GM12878 (cell line): Measurements from ENCODE around the gene ASCC1. TPM values are rescaled to one million over a fixed set of nuclear protein-coding genes. Genes with fewer than 3 reads are reported as not detected.
A peak's percentile ranks its signal among the peaks of the same experiment; 100 is the strongest.

ENCODE experiments used
- ATF7 ChIP-seq: fragments of 450-650 bp; IDR thresholded peaks from 2 replicates; pipeline ENCODE4 v1.6.1; 2016; ENCODE audit warnings: low read depth, mild to moderate bottlenecking
- CEBPB ChIP-seq, 2 experiments: fragments of 150-350 bp in 1 of 2; IDR thresholded peaks; 2 replicates each; pipeline ENCODE4 v1.6.1; 2012 to 2014; ENCODE audit warnings: low read depth in 2 of 2, low read length in 2 of 2, borderline replicate concordance in 1 of 2, inconsistent platforms in 1 of 2
- CREB1 ChIP-seq: IDR thresholded peaks from 2 replicates; pipeline ENCODE4 v1.6.1; 2012; ENCODE audit warnings: low read depth, mild to moderate bottlenecking, inconsistent platforms
- CREM ChIP-seq: IDR thresholded peaks from 2 replicates; pipeline ENCODE4 v1.6.1; 2014; ENCODE audit warnings: antibody characterized with exemption, low read depth
- GABPA ChIP-seq: IDR thresholded peaks from 2 replicates; pipeline ENCODE4 v1.6.1; 2014; ENCODE audit warnings: antibody characterized with exemption, low read depth, mild to moderate bottlenecking, inconsistent platforms
- JUNB ChIP-seq: IDR thresholded peaks from 2 replicates; pipeline ENCODE4 v1.6.1; 2016; ENCODE audit warnings: antibody characterized with exemption, mild to moderate bottlenecking
- MYB ChIP-seq: fragments of 150-350 bp; IDR thresholded peaks from 2 replicates; pipeline ENCODE4 v1.6.1; 2014; ENCODE audit warnings: mild to moderate bottlenecking, low read depth, low read length, borderline replicate concordance
- NFXL1 ChIP-seq: fragments of 450-650 bp; IDR thresholded peaks from 2 replicates; pipeline ENCODE4 v1.6.1; 2017; ENCODE audit warnings: antibody characterized with exemption, mild to moderate bottlenecking, borderline replicate concordance
- POLR2AphosphoS2 ChIP-seq: IDR thresholded peaks from 2 replicates; pipeline ENCODE4 v1.6.1; 2011; ENCODE audit warnings: low read depth, mild to moderate bottlenecking, low read length, improper control_type of control experiment, moderate library complexity
- RBBP5 ChIP-seq: fragments of 200-600 bp; sonication (generic); conservative IDR thresholded peaks from 2 replicates; pipeline ENCODE4 v1.6.1; 2016
- RCOR1 ChIP-seq: conservative IDR thresholded peaks from 2 replicates; pipeline ENCODE4 v1.6.1; 2012; ENCODE audit warnings: low read depth, low read length, improper control_type of control experiment
- SMARCA5 ChIP-seq: fragments of 450-650 bp; IDR thresholded peaks from 2 replicates; pipeline ENCODE4 v1.6.1; 2017; ENCODE audit warnings: mild to moderate bottlenecking
- SPI1 ChIP-seq: IDR thresholded peaks from 2 replicates; pipeline ENCODE4 v1.6.1; 2011; ENCODE audit warnings: low read depth, mild to moderate bottlenecking, low read length, moderate library complexity, borderline replicate concordance; ENCODE audit not compliant: insufficient read depth
- SRF ChIP-seq, 2 experiments: IDR thresholded peaks; 2 replicates each; pipeline ENCODE4 v1.6.1; 2011; ENCODE audit warnings: low read depth in 2 of 2, low read length in 2 of 2, mild to moderate bottlenecking in 1 of 2, moderate library complexity in 1 of 2
- TAF1 ChIP-seq: IDR thresholded peaks from 2 replicates; pipeline ENCODE4 v1.6.1; 2011; ENCODE audit warnings: mild to moderate bottlenecking, low read depth, low read length, borderline replicate concordance
- YY1 ChIP-seq: IDR thresholded peaks from 2 replicates; pipeline ENCODE4 v1.6.1; 2011; ENCODE audit warnings: low read depth, mild to moderate bottlenecking, low read length
- ZNF207 ChIP-seq: fragments of 450-650 bp; IDR thresholded peaks from 2 replicates; pipeline ENCODE4 v1.6.1; 2014; ENCODE audit warnings: antibody characterized with exemption, mild to moderate bottlenecking, borderline replicate concordance
- ZNF384 ChIP-seq: IDR thresholded peaks from 2 replicates; pipeline ENCODE4 v1.6.1; 2012; ENCODE audit warnings: low read depth, mild to moderate bottlenecking, low read length, improper control_type of control experiment, borderline replicate concordance
- ZZZ3 ChIP-seq: IDR thresholded peaks from 2 replicates; pipeline ENCODE4 v1.6.1; 2011; ENCODE audit warnings: low read depth; ENCODE audit not compliant: control insufficient read depth, insufficient read length
- polyA plus RNA-seq, 11 experiments: library from polyadenylated mRNA; depleted of rRNA in 4 of 11; unstranded in 6 of 11; stranded (reverse) in 5 of 11; fragments of >200 nt; fragmentation: Nextera tagmentation in 4 of 11; fragmentation: Illumina TruSeq in 1 of 11; extraction: Ambion mirVana in 4 of 11; extraction: Trizol in 1 of 11; gene quantifications; 1 replicate in 1 of 11; 2 replicates in 10 of 11; pipeline versions ENCODE4 v1.2.1 to v1.2.3, GENCODE V29; 2011 to 2016; ENCODE audit warnings: inconsistent platforms in 2 of 11, missing spikeins in 2 of 11, low read depth in 1 of 11
- total RNA-seq, 4 experiments: library from RNA; depleted of rRNA in 3 of 4; stranded (reverse); fragments of >200 nt in 3 of 4; fragmentation: Illumina TruSeq in 1 of 4; extraction: Trizol in 1 of 4; gene quantifications; 2 replicates each; pipeline versions ENCODE4 v1.2.1 to v1.2.3, GENCODE V29; 2013 to 2021
- TF ChIP-seq, protein P1 (sequence below): fragments of 450-650 bp; formaldehyde crosslinking; IDR thresholded peaks from 2 replicates; pipeline ENCODE4 v1.5.0; 2022; ENCODE audit warnings: mild to moderate bottlenecking, missing genetic modification characterization
- TF ChIP-seq, protein P2 (sequence below): IDR thresholded peaks from 2 replicates; pipeline ENCODE4 v1.6.1; 2011; ENCODE audit warnings: low read depth, low read length, improper control_type of control experiment, borderline replicate concordance
- TF ChIP-seq, protein P3 (sequence below): fragments of 450-650 bp; IDR thresholded peaks from 2 replicates; pipeline ENCODE4 v1.6.1; 2017; ENCODE audit warnings: mild to moderate bottlenecking, low read depth, inconsistent platforms; ENCODE audit not compliant: poor library complexity, severe bottlenecking
- TF ChIP-seq, protein P4 (sequence below): IDR thresholded peaks from 2 replicates; pipeline ENCODE4 v1.6.1; 2012; ENCODE audit warnings: low read depth, low read length, improper control_type of control experiment

Gene ASCC1
- total and polyA plus RNA-seq, 10 of the 15 experiments (the other 5 are each of a cell fraction or from before 2014, with no cell fraction given) = 23.3 to 80.6 (median 42.8) TPM

DNA sequence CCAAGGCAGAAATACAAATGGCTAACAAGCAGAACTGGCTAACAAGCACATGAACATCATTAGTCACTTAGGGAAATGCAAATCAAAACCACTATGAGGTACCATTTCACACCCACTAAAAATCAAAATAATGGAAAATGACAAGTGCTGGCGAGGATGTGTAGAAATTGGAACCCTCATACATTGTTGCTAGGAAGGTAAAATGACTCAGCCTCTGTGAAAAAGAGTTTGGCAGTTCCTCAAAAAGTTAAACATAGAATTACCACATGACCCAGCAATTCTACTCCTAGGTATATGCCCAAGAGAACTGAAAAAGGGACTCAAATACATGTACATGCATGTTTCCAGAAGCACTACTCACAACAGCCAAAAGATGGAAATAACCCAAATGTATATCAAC lies 53.1 kb downstream of the ASCC1 start (continued):
- TF ChIP-seq, protein P1, sequence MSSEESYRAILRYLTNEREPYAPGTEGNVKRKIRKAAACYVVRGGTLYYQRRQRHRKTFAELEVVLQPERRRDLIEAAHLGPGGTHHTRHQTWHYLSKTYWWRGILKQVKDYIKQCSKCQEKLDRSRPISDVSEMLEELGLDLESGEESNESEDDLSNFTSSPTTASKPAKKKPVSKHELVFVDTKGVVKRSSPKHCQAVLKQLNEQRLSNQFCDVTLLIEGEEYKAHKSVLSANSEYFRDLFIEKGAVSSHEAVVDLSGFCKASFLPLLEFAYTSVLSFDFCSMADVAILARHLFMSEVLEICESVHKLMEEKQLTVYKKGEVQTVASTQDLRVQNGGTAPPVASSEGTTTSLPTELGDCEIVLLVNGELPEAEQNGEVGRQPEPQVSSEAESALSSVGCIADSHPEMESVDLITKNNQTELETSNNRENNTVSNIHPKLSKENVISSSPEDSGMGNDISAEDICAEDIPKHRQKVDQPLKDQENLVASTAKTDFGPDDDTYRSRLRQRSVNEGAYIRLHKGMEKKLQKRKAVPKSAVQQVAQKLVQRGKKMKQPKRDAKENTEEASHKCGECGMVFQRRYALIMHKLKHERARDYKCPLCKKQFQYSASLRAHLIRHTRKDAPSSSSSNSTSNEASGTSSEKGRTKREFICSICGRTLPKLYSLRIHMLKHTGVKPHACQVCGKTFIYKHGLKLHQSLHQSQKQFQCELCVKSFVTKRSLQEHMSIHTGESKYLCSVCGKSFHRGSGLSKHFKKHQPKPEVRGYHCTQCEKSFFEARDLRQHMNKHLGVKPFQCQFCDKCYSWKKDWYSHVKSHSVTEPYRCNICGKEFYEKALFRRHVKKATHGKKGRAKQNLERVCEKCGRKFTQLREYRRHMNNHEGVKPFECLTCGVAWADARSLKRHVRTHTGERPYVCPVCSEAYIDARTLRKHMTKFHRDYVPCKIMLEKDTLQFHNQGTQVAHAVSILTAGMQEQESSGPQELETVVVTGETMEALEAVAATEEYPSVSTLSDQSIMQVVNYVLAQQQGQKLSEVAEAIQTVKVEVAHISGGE = no peak
- TF ChIP-seq CREM = no peak
- TF ChIP-seq CEBPB (IDR thresholded peaks at IDR 0.05; ENCODE audit: borderline replicate concordance in 1 of 2, low read depth in 2 of 2, low read length in 2 of 2) = no peak
- no peak for TF ChIP-seq TAF1
- TF ChIP-seq SMARCA5 = 0 out of 2 replicates have a peak, but pooled peaks have one; percentile 29
- TF ChIP-seq ZNF207 = no peak
- no peak for TF ChIP-seq RBBP5
- peak; percentile 93 for TF ChIP-seq ATF7
- TF ChIP-seq POLR2AphosphoS2 = no peak
- TF ChIP-seq, protein P2, sequence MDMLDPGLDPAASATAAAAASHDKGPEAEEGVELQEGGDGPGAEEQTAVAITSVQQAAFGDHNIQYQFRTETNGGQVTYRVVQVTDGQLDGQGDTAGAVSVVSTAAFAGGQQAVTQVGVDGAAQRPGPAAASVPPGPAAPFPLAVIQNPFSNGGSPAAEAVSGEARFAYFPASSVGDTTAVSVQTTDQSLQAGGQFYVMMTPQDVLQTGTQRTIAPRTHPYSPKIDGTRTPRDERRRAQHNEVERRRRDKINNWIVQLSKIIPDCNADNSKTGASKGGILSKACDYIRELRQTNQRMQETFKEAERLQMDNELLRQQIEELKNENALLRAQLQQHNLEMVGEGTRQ = peak; percentile 2; the same call in 1 of the 2 replicates
- TF ChIP-seq, protein P3, sequence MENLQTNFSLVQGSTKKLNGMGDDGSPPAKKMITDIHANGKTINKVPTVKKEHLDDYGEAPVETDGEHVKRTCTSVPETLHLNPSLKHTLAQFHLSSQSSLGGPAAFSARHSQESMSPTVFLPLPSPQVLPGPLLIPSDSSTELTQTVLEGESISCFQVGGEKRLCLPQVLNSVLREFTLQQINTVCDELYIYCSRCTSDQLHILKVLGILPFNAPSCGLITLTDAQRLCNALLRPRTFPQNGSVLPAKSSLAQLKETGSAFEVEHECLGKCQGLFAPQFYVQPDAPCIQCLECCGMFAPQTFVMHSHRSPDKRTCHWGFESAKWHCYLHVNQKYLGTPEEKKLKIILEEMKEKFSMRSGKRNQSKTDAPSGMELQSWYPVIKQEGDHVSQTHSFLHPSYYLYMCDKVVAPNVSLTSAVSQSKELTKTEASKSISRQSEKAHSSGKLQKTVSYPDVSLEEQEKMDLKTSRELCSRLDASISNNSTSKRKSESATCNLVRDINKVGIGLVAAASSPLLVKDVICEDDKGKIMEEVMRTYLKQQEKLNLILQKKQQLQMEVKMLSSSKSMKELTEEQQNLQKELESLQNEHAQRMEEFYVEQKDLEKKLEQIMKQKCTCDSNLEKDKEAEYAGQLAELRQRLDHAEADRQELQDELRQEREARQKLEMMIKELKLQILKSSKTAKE = peak; percentile 65
- TF ChIP-seq MYB = no peak
- TF ChIP-seq GABPA = no peak
- TF ChIP-seq ZNF384 = no peak
- no peak for TF ChIP-seq ZZZ3
- 0 out of 2 replicates have a peak, but pooled peaks have one; percentile 53 for TF ChIP-seq RCOR1
- TF ChIP-seq SRF (IDR thresholded peaks at IDR 0.05; ENCODE audit: low read depth in 2 of 2, low read length in 2 of 2) = no peak
- TF ChIP-seq, protein P4, sequence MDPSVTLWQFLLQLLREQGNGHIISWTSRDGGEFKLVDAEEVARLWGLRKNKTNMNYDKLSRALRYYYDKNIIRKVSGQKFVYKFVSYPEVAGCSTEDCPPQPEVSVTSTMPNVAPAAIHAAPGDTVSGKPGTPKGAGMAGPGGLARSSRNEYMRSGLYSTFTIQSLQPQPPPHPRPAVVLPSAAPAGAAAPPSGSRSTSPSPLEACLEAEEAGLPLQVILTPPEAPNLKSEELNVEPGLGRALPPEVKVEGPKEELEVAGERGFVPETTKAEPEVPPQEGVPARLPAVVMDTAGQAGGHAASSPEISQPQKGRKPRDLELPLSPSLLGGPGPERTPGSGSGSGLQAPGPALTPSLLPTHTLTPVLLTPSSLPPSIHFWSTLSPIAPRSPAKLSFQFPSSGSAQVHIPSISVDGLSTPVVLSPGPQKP = no peak
- peak; percentile 79 for TF ChIP-seq SPI1
- peak; percentile 34; the same call in 1 of the 2 replicates for TF ChIP-seq JUNB
- TF ChIP-seq NFXL1 = no peak
- no peak for TF ChIP-seq YY1
- TF ChIP-seq CREB1 = no peak
